DMS153 treated with DMSO at 0.1 percent for 48 hours (cell line): ENCODE results near the gene MOGAT3.
"Not testable (repeated sequence)": the region's sequence is repeated elsewhere in the genome, so short reads cannot be mapped to it uniquely, and the experiment has no call there.

ENCODE experiments used
- DNase-seq: peaks from one replicate; lab custom pipeline; 2025; ENCODE audit not compliant: unreplicated experiment; lab: John Stamatoyannopoulos, UW

The MOGAT3 gene

GRCh38 chr7:101205901-101206664 is 5.2 kb upstream of the MOGAT3 start:
- DNase-seq: no peak

- DNase-seq: not testable (repeated sequence)
Observed at GRCh38 chr7:101203740-101204738, 3.2 kb upstream of the MOGAT3 start.

GRCh38 chr7:101202603-101202918 is 1.7 kb upstream of the MOGAT3 start:
- no peak for DNase-seq

- DNase-seq: no peak
Observed at GRCh38 chr7:101201695-101202602, 1.1 kb upstream of the MOGAT3 start.

GRCh38 chr7:101200504-101200861 is 353 bp downstream of the MOGAT3 start:
- no peak for DNase-seq

GRCh38 chr7:101199522-101199921 is 1.3 kb downstream of the MOGAT3 start:
- DNase-seq: not testable (repeated sequence)

- no peak for DNase-seq
Observed at GRCh38 chr7:101198476-101198875, 2.4 kb downstream of the MOGAT3 start.

- no peak for DNase-seq
Observed at GRCh38 chr7:101197991-101198390, 2.8 kb downstream of the MOGAT3 start.

GRCh38 chr7:101195884-101196283 is 5.0 kb downstream of the MOGAT3 start:
- no peak for DNase-seq

- no peak for DNase-seq
Observed at GRCh38 chr7:101189109-101189508, 11.7 kb downstream of the MOGAT3 start.

- no peak for DNase-seq
Observed at GRCh38 chr7:101186844-101187428, 13.9 kb downstream of the MOGAT3 start.

- no peak for DNase-seq
Observed at GRCh38 chr7:101186194-101186593, 14.6 kb downstream of the MOGAT3 start.

- no peak for DNase-seq
Observed at GRCh38 chr7:101185258-101185839, 15.5 kb downstream of the MOGAT3 start.

- DNase-seq: no peak
Observed at GRCh38 chr7:101180130-101180755, 20.6 kb downstream of the MOGAT3 start, which contains the start of gene NAT16. NAT16 (minus strand) TSS chr7:101180293; CDS start chr7:101174807, 5,486 bp downstream.

GRCh38 chr7:101179713-101180112 is 21.1 kb downstream of the MOGAT3 start:
- no peak for DNase-seq

- peak; percentile 15 for DNase-seq
Observed at GRCh38 chr7:101179117-101179516, 21.7 kb downstream of the MOGAT3 start.

GRCh38 chr7:101177644-101178043 is 23.2 kb downstream of the MOGAT3 start:
- DNase-seq: no peak

GRCh38 chr7:101175664-101176063 is 25.2 kb downstream of the MOGAT3 start:
- DNase-seq: no peak

- no peak for DNase-seq
Observed at GRCh38 chr7:101174322-101174854, 26.4 kb downstream of the MOGAT3 start.
